Measurements from ENCODE around the gene BRD9.
"Not testable (repeated sequence)": the region's sequence is repeated elsewhere in the genome, so short reads cannot be mapped to it uniquely, and the experiment has no call there.

The BRD9 gene

GRCh38 chr5:892394-893136, at the start of gene BRD9, which contains the start of gene TRIP13:
Gene BRD9, minus strand, starts transcription at chr5:892801. Its CDS starts 144 bp downstream, at chr5:892657.
Gene TRIP13, plus strand, starts transcription at chr5:892884. Its CDS starts 115 bp downstream, at chr5:892999.
- DNase-seq = peak; percentile 61 to 67

- DNase-seq = not testable (repeated sequence)
Observed at GRCh38 chr5:940741-941140, 48.1 kb upstream of the BRD9 start.

GRCh38 chr5:939368-939767, 46.8 kb upstream of the BRD9 start:
- no peak for DNase-seq

- no peak for DNase-seq
Observed at GRCh38 chr5:937151-937924, 44.7 kb upstream of the BRD9 start.

- DNase-seq = no peak
Observed at GRCh38 chr5:936149-937144, 43.8 kb upstream of the BRD9 start.

GRCh38 chr5:935510-936084, 43.0 kb upstream of the BRD9 start:
- no peak for DNase-seq

- not testable (repeated sequence) for DNase-seq
Observed at GRCh38 chr5:934381-934967, 41.9 kb upstream of the BRD9 start.

- DNase-seq = not testable (repeated sequence)
Observed at GRCh38 chr5:933951-934350, 41.4 kb upstream of the BRD9 start.

GRCh38 chr5:933251-933861, 40.8 kb upstream of the BRD9 start:
- no peak for DNase-seq

GRCh38 chr5:932628-933250, 40.1 kb upstream of the BRD9 start:
- no peak for DNase-seq

- no peak for DNase-seq
Observed at GRCh38 chr5:932151-932627, 39.6 kb upstream of the BRD9 start.

- DNase-seq = no peak
Observed at GRCh38 chr5:931570-932145, 39.1 kb upstream of the BRD9 start.

- DNase-seq = no peak
Observed at GRCh38 chr5:930866-931265, 38.3 kb upstream of the BRD9 start.

GRCh38 chr5:929596-929995, 37.0 kb upstream of the BRD9 start:
- no peak for DNase-seq

GRCh38 chr5:929182-929581, 36.6 kb upstream of the BRD9 start:
- DNase-seq = not testable (repeated sequence)

- no peak for DNase-seq
Observed at GRCh38 chr5:927172-928015, 34.8 kb upstream of the BRD9 start.

- no peak for DNase-seq
Observed at GRCh38 chr5:926417-927171, 34.0 kb upstream of the BRD9 start.

GRCh38 chr5:923281-923873, 30.8 kb upstream of the BRD9 start:
- peak; percentile 52 to 59 for DNase-seq

Measured in AML-193 (cell line).